Astrocyte of the cerebellum (primary cell): ENCODE data around the gene ABT1.

Source experiments
- DNase-seq: peaks from one replicate; pipeline ENCODE4 v3.0.0-alpha.2; 2011; ENCODE audit warnings: low read depth
- H3K4me3 ChIP-seq: 2 replicates; pipeline ENCODE4 v1.5.1; 2011; ENCODE audit warnings: mild to moderate bottlenecking, low read depth, low read length, moderate library complexity
- in situ Hi-C: cut with HindIII; loops from 2 replicates; pipeline ENCODE4 v1.10.0; 2017; ENCODE audit warnings: low sequenced_read_pairs
- TF ChIP-seq, protein P1 (sequence below): IDR thresholded peaks from 2 replicates; pipeline ENCODE4 v1.5.1; 2012; ENCODE audit warnings: low read length, low read depth, moderate library complexity, mild to moderate bottlenecking; ENCODE audit errors: missing control alignments

The ABT1 gene

DNA sequence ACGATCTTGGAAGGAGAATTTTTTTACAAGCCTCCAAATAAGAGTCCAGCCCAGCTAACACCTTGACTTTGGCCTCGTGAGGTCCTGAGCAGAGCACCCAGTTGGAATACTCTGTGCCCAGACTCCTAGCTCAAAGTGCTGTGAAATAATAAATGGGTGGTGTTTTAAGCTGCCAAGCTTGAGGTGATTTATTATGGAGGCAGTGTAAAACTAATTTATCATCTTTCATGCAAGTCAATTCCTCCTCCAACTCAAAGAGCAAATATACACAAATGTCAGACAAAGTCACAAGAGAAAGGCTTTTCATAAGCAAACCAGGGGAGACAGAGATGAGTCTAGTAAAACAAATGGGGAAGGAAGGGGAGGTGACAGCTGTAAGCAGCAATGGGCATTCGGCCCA is 12.7 kb downstream of the ABT1 start:
- in situ Hi-C loops, result no loop called here
- H3K4me3 ChIP-seq, result no peak overlapping the region
- no peak for DNase-seq
- TF ChIP-seq, protein P1, sequence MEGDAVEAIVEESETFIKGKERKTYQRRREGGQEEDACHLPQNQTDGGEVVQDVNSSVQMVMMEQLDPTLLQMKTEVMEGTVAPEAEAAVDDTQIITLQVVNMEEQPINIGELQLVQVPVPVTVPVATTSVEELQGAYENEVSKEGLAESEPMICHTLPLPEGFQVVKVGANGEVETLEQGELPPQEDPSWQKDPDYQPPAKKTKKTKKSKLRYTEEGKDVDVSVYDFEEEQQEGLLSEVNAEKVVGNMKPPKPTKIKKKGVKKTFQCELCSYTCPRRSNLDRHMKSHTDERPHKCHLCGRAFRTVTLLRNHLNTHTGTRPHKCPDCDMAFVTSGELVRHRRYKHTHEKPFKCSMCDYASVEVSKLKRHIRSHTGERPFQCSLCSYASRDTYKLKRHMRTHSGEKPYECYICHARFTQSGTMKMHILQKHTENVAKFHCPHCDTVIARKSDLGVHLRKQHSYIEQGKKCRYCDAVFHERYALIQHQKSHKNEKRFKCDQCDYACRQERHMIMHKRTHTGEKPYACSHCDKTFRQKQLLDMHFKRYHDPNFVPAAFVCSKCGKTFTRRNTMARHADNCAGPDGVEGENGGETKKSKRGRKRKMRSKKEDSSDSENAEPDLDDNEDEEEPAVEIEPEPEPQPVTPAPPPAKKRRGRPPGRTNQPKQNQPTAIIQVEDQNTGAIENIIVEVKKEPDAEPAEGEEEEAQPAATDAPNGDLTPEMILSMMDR, result no peak

DNA sequence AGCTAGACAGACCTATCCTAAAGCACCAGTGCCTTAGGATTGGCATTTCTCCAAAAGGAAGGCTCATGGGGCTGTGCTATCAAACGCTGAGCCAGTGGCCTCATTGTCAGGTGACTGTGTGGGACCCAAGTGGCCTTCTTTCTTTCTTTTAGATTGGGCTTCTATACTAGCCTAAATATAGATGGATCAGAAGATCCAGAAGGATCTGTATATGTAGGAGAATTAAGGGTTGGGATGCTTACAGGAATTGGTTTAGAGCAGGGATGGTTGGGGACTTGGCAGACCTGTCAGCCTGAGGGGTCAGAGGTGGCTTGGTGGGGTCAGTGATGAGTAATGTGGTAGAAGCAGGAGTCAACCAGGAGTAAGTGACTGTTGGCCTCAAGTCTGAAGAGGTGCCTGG is 14.8 kb downstream of the ABT1 start:
- DNase-seq, result no peak
- no peak overlapping the region for H3K4me3 ChIP-seq
- in situ Hi-C loops, result no loop called here
- TF ChIP-seq, protein P1, result no peak

DNA sequence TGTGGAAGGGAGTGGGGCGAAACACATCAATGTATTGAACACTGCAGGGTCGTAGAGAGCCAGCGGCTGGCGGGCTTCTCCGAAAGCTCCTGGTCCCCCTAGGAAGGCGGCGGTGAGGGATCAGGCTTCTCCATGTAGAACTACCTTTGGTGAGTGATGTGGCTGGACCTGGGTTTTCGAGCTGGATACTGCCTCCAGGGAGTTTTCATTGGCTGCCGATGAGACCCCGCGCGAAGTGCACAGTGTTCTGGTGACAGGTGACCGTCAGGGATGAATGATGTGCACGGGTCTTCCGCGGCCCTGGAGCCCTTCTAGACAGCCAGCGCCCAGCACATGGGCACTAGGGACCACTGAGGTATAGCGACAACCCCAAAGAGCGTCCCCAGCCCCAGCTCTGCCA is 16.4 kb downstream of the ABT1 start:
- in situ Hi-C loops, result no loop called here
- TF ChIP-seq, protein P1, result no peak
- H3K4me3 ChIP-seq, result no peak overlapping the region

DNA sequence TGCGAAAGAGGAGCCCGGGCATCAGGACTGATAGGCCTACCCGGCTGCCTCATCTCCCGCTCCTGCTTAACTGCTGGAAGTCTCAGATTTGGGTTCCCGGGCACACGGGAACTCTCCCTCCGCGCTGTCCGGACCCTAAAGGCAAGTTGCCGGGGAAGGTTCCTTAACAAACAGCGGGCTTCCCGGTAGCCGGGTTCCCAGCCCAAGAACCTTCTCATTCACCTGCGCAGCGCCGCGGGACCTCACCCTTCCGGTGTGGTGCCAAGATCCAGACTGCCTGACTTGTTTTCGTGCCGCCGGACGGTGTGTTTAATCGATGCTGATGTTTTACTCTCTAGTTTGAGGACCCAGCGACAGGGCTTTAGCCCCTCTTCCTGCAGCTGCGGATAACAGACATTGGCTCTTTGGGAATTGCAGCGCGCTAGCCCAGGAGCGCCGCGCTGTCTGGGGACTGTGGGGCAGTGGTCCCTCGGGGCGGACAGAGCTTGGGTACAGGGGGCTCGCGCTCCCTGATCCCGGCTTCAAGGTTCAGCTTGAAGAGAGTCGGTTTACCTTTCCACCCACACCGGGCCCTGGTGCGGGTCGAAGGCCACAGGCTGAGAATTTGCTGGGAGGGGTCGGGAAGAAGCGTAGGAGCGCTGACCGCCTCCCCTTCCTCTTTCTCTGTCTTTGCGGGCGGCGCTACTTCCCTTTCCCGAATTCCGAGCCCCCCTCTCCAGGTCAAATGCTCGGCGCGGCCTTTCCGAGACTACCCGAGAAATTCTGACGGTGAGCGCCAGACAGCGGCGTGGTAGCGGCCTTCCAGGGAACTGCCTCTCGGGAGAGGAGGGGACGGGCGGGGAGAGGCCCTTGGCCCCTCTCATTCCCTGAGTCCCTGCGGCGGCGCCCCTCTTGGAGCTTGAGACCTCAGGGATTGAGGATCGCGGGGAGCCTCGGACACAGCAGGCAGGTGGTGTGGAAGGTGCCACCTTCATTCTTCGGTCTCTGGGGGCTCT is 17.2 kb downstream of the ABT1 start:
- in situ Hi-C loops, result no loop called here
- TF ChIP-seq, protein P1, result no peak
- no peak for DNase-seq
- peak overlapping the region; percentile 34 for H3K4me3 ChIP-seq

More for the DNA sequence above, 16.4 kb downstream of the ABT1 start:
- no peak for DNase-seq

DNA sequence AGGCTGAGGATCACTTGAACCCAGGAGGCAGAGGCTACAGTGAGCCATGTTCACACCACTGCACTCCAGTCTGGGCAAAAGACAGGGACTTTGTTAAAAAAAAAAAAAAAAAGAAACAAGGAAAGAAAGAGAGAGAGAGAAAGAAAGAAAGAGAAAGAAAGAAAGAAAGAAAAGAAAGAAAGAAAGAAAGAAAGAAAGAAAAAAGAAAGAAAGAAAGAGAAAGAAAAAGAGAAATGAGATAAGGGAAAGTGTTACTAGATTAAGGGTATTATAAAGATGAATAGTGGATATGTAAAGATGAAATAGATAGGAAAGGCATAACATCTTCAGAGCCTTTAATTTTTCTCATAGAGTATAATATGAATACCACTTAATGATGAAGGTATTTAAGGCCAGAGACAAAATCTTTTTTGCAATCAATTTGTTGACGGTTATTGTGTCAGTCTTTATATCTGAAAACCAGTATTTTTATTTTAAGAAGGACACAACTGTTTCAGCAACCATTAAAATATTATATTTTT is 26.6 kb downstream of the ABT1 start:
- in situ Hi-C loops, result no loop called here
- TF ChIP-seq, protein P1, result no peak
- no peak for DNase-seq
- H3K4me3 ChIP-seq, result no peak overlapping the region

DNA sequence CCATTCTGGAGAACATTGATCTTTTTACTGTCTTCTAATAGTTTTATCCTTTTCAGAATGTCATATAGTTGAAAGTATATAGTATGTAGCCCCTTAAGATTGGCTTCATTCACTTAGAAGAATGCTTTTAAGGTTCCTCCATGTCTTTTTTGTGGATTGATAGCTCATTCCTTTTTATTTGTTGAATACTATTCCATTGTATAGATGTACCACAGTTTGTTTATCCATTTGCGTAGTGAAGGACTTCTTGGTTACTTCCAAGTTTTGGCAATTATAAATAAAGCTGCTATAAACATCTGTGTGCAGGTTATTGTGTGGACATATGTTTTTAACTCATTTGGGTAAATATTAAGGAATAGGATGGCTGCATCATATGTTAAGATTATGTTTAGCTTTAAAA is 27.8 kb downstream of the ABT1 start:
- no peak overlapping the region for H3K4me3 ChIP-seq
- no peak for DNase-seq
- in situ Hi-C loops, result no loop called here
- TF ChIP-seq, protein P1, result no peak
